ENCODE measurements around the gene RGL1.

Gene RGL1

DNA sequence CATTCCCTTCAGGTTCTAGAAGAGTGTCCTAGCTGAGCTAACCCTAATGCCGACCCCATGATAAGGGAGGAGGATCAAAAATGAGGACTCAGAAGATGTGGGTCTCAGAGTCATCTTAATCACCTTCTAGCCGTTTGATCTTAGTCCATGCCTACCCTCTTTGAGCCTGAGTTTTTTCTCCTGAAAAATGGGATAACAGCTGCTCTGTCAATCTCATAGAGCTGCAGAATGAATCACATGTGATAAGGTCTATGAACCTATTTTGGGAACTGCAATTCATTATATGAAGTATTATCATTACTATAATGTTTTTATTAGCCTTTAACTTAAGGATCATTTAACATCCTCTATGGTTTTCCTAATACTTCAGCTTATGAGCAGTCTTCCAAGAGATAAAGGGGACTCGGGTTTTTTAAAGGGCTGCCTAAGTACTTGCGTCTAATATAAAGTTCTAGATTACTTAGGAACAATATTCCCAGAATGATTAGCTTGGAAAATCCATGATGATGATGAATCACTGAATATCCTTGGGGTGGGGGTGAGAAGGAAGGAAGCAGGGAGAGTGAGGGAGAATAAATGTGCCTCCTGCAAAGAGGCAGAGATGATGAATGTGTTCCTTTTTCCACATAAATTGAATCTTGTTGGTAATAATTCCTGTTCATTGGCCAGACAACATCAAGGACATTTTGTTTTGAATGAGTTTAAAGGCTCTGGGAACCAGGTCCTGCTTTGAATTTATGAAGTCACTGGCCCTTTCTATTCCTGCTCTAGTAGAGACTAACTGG is 165.8 kb downstream of the RGL1 start:
- no peak overlapping the region for H3K27ac ChIP-seq (ENCODE audit: low read depth, low read length, severe bottlenecking)
- H3K36me3 ChIP-seq (ENCODE audit: control insufficient read depth, insufficient read depth, low read length) = no peaks in the 10 kb centered on the region
- 83 to 100% methylated on average over 1 to 2 of the region's 4 CpGs for WGBS, 2 experiments (ENCODE audit: insufficient coverage in 2 of 2)
- H3K4me3 ChIP-seq (ENCODE audit: extremely low read depth, insufficient read depth, low read length, poor library complexity, severe bottlenecking) = no peak overlapping the region
- H3K4me1 ChIP-seq (ENCODE audit: control insufficient read depth, insufficient read depth, low read length, poor library complexity, severe bottlenecking) = peaks cover 11% of the 10 kb centered on the region
- no peaks in the 10 kb centered on the region for H3K9me3 ChIP-seq (ENCODE audit: control insufficient read depth, low read length)

DNA sequence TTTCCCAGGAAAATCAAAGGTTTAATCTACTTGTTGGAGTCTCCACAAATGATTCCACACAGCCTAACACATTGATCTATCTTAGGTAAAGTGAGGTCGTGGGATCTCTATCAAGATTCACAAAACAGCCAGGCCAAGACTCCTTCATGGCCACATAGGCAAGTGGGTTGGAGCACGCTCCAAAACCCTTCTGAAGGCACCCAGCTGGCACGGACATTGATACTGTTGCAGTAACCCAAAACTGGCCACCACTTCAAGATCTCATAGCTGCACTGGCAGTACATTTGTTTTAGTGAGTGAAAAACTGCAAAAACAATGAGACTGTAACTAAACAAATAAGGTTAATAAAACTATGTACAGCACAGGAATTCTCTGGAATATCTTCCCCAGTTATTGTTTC is 170.7 kb downstream of the RGL1 start:
- H3K4me3 ChIP-seq (ENCODE audit: extremely low read depth, insufficient read depth, low read length, poor library complexity, severe bottlenecking) = no peak overlapping the region
- 100% methylated on average over 2 of the region's 3 CpGs; no CpG with 5 or more reads in 1 of the 2 experiments for WGBS, 2 experiments (ENCODE audit: insufficient coverage in 2 of 2)
- no peaks in the 10 kb centered on the region for H3K9me3 ChIP-seq (ENCODE audit: control insufficient read depth, low read length)
- no peaks in the 10 kb centered on the region for H3K36me3 ChIP-seq (ENCODE audit: control insufficient read depth, insufficient read depth, low read length)
- H3K27ac ChIP-seq (ENCODE audit: low read depth, low read length, severe bottlenecking) = no peak overlapping the region
- no peaks in the 10 kb centered on the region for H3K4me1 ChIP-seq (ENCODE audit: control insufficient read depth, insufficient read depth, low read length, poor library complexity, severe bottlenecking)

DNA sequence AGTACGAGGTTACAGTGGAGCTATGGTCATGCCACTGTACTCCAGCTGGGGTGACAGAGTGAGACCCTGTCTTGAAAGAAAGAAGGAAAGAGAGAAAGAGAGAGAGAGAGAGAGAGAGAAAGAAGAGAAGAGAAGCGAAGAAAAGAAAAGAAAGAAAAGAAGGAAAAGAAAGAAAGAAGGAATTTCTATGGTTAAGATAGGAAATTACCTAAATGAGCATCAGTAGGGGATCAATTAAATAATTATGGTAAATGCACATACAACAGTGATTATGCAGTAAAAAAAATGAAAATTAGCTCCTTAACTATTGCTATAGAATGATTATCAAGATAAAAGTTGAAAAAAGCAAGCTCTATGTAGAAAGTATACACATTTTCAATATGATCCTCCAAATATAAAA is 172.8 kb downstream of the RGL1 start:
- 100% methylated on average over 1 of the region's 2 CpGs; no CpG with 5 or more reads in 1 of the 2 experiments for WGBS, 2 experiments (ENCODE audit: insufficient coverage in 2 of 2)
- H3K27ac ChIP-seq (ENCODE audit: low read depth, low read length, severe bottlenecking) = no peak overlapping the region
- H3K9me3 ChIP-seq (ENCODE audit: control insufficient read depth, low read length) = no peaks in the 10 kb centered on the region
- H3K4me3 ChIP-seq (ENCODE audit: extremely low read depth, insufficient read depth, low read length, poor library complexity, severe bottlenecking) = no peak overlapping the region
- H3K36me3 ChIP-seq (ENCODE audit: control insufficient read depth, insufficient read depth, low read length) = no peaks in the 10 kb centered on the region
- H3K4me1 ChIP-seq (ENCODE audit: control insufficient read depth, insufficient read depth, low read length, poor library complexity, severe bottlenecking) = no peaks in the 10 kb centered on the region
